Activated naive CD4-positive, alpha-beta T cell treated with anti-CD3 and anti-CD28 coated beads, Interleukin-2, amount 10 ng/mL, durations not matched to agents 7 days and 5 days (primary cell): ENCODE measurements around the gene WDR1.

Experiments
- CTCF ChIA-PET: fragments of 350-600 bp; sonication (Branson Sonifier 250); formaldehyde crosslinking; loops from one replicate; lab custom pipeline; 2021; ENCODE audit warnings: antibody characterized with exemption; lab: Charles Lee
- DNase-seq: peaks from one replicate; pipeline ENCODE4 v3.0.0-alpha.2; 2020
- H3K27ac Mint-ChIP-seq: one replicate; pipeline ENCODE4 v1.8.0; 2021; ENCODE audit warnings: mild to moderate bottlenecking, moderate library complexity, mixed read lengths
- H3K27me3 Mint-ChIP-seq: one replicate; pipeline ENCODE4 v1.8.0; 2021; ENCODE audit warnings: mild to moderate bottlenecking, mixed read lengths
- H3K36me3 Mint-ChIP-seq: one replicate; pipeline ENCODE4 v1.8.0; 2021; ENCODE audit warnings: mixed read lengths
- H3K4me1 Mint-ChIP-seq: one replicate; pipeline ENCODE4 v1.8.0; 2021; ENCODE audit warnings: mixed read lengths
- H3K4me3 Mint-ChIP-seq: one replicate; pipeline ENCODE4 v1.8.0; 2021; ENCODE audit warnings: mild to moderate bottlenecking, moderate library complexity, mixed read lengths
- H3K9me3 Mint-ChIP-seq: one replicate; pipeline ENCODE4 v1.8.0; 2021; ENCODE audit warnings: mixed read lengths

Gene WDR1

GRCh38 chr4:10124167-10124930 lies 7.8 kb upstream of the WDR1 start:
- no peaks in the 10 kb centered on the region for H3K36me3 Mint-ChIP-seq
- no peaks in the 10 kb centered on the region for H3K27me3 Mint-ChIP-seq
- H3K4me1 Mint-ChIP-seq = peaks cover 39% of the 10 kb centered on the region
- CTCF ChIA-PET = interaction anchor here (1.4 to 1.6 kb wide), 2 partner anchors 34 to 36 kb away, joined by 5 to 6 read pairs; no protein-coding TSS in a partner anchor
- H3K9me3 Mint-ChIP-seq = no peaks in the 10 kb centered on the region
- no peak for DNase-seq
- H3K4me3 Mint-ChIP-seq = no peak overlapping the region
- peak overlapping the region; percentile 31 for H3K27ac Mint-ChIP-seq

DNA sequence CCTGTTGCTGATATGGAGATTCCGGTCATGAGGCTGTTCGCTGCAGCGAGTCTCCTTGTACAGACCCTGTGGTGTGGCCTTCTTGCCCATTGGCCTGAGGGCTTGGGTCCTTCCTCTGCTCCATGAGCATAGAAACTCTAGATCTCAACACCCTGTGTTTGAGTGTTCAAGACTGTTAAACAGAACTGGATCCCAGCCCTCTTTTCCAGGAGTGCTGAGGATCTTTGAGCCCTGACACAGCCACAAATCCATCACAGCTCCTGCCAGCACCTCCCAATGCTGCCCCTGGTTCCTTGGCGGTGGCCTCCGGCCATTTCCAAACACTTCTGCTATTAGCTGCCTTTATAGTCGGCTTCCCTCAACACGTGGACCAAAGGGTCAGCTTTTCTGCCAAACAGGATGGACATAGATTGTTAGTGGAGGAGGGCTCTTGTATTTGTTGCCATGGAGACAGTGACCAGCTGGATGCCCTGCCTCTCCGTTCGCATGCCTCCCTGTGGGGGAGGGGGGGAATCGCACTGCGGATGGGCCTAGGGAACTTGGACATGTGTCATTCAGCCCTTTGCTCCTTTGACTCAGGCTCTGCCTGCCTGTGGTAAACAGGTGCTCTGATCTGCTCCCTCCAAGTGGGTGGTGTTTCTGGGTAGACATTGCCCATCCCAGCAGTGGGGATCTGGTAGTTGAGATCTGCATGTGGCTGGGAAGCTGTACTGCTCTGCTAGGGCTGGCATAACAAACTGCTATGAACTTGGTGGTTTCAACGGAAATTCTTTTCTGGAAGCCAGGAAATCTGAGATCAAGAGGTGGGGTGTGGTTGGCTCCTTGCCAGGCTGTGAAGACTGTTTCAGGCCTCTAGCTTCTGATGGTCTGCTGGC lies 6.9 kb upstream of the WDR1 start:
- H3K27ac Mint-ChIP-seq = no peak overlapping the region
- H3K4me1 Mint-ChIP-seq = peaks cover 48% of the 10 kb centered on the region
- H3K9me3 Mint-ChIP-seq = no peaks in the 10 kb centered on the region
- CTCF ChIA-PET = interaction anchor here (0.8 to 1.6 kb wide), 3 partner anchors 10 to 37 kb away, joined by 3 to 6 read pairs (median 5); no protein-coding TSS in a partner anchor
- DNase-seq = peak; percentile 38
- no peaks in the 10 kb centered on the region for H3K36me3 Mint-ChIP-seq
- H3K27me3 Mint-ChIP-seq = no peaks in the 10 kb centered on the region
- no peak overlapping the region for H3K4me3 Mint-ChIP-seq

- CTCF ChIA-PET = interaction anchor here (0.8 kb wide), 1 partner anchor 9 kb away, joined by 3 read pairs; no protein-coding TSS in a partner anchor
- Mint-ChIP-seq H3K36me3 (no peaks in the 10 kb centered on the region), H3K4me3 (no peak overlapping the region), H3K4me1 (peaks cover 59% of the 10 kb centered on the region), H3K27me3 (no peaks in the 10 kb centered on the region), H3K9me3 (no peaks in the 10 kb centered on the region), H3K27ac (no peak overlapping the region)
- DNase-seq = no peak
Measured at GRCh38 chr4:10122236-10122932, 5.8 kb upstream of the WDR1 start.

GRCh38 chr4:10121568-10122208 lies 5.1 kb upstream of the WDR1 start:
- Mint-ChIP-seq H3K4me1 (peaks cover 60% of the 10 kb centered on the region), H3K27ac (no peak overlapping the region), H3K4me3 (no peak overlapping the region), H3K36me3 (no peaks in the 10 kb centered on the region), H3K9me3 (no peaks in the 10 kb centered on the region), H3K27me3 (no peaks in the 10 kb centered on the region)
- CTCF ChIA-PET = interaction anchor here (1.6 kb wide), 1 partner anchor 38 kb away, joined by 14 read pairs; no protein-coding TSS in a partner anchor
- DNase-seq = no peak

GRCh38 chr4:10120943-10121567 lies 4.5 kb upstream of the WDR1 start:
- no peak for DNase-seq
- no peaks in the 10 kb centered on the region for H3K27me3 Mint-ChIP-seq
- CTCF ChIA-PET = interaction anchor here (1.6 kb wide), 1 partner anchor 38 kb away, joined by 14 read pairs; no protein-coding TSS in a partner anchor
- H3K4me1 Mint-ChIP-seq = peaks cover 61% of the 10 kb centered on the region
- no peaks in the 10 kb centered on the region for H3K9me3 Mint-ChIP-seq
- no peak overlapping the region for H3K27ac Mint-ChIP-seq
- peaks cover under 1% of the 10 kb centered on the region for H3K36me3 Mint-ChIP-seq
- no peak overlapping the region for H3K4me3 Mint-ChIP-seq

GRCh38 chr4:10119773-10120172 lies 3.2 kb upstream of the WDR1 start:
- CTCF ChIA-PET = interaction anchor here (1.6 kb wide), 1 partner anchor 40 kb away, joined by 14 read pairs; no protein-coding TSS in a partner anchor

DNA sequence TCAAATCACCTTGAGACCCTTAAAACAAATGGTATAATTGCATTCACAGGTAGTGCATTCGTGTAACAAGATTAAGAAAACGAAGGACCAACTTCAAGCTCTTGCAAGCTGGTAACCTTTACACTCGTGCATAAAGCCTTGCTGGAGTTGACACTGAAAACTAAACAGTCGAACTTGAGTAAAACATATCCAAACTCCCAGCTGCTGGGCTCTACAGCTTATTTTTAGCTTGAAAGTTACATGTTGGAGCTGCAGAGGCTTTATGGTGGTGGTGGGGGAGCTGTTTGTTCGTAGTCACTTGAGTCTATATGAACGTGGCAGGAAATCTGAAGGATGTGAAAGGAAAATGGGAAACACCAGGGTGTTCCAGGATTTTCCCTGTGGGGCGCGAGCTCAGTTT lies 2.7 kb upstream of the WDR1 start:
- CTCF ChIA-PET = interaction anchor here (1.2 kb wide), 1 partner anchor 55 kb away, joined by 3 read pairs; no protein-coding TSS in a partner anchor
- Mint-ChIP-seq H3K36me3 (peaks cover 17% of the 10 kb centered on the region), H3K27ac (peak overlapping the region; percentile 97), H3K9me3 (no peaks in the 10 kb centered on the region), H3K4me1 (peaks cover 69% of the 10 kb centered on the region), H3K4me3 (peak overlapping the region; percentile 18), H3K27me3 (no peaks in the 10 kb centered on the region)
- no peak for DNase-seq

More at GRCh38 chr4:10119773-10120172, 3.2 kb upstream of the WDR1 start:
- no peaks in the 10 kb centered on the region for H3K9me3 Mint-ChIP-seq
- peak overlapping the region; percentile 5 for H3K27ac Mint-ChIP-seq
- H3K36me3 Mint-ChIP-seq = peaks cover 12% of the 10 kb centered on the region
- H3K4me1 Mint-ChIP-seq = peaks cover 69% of the 10 kb centered on the region
- H3K27me3 Mint-ChIP-seq = no peaks in the 10 kb centered on the region
- H3K4me3 Mint-ChIP-seq = no peak overlapping the region
- no peak for DNase-seq

DNA sequence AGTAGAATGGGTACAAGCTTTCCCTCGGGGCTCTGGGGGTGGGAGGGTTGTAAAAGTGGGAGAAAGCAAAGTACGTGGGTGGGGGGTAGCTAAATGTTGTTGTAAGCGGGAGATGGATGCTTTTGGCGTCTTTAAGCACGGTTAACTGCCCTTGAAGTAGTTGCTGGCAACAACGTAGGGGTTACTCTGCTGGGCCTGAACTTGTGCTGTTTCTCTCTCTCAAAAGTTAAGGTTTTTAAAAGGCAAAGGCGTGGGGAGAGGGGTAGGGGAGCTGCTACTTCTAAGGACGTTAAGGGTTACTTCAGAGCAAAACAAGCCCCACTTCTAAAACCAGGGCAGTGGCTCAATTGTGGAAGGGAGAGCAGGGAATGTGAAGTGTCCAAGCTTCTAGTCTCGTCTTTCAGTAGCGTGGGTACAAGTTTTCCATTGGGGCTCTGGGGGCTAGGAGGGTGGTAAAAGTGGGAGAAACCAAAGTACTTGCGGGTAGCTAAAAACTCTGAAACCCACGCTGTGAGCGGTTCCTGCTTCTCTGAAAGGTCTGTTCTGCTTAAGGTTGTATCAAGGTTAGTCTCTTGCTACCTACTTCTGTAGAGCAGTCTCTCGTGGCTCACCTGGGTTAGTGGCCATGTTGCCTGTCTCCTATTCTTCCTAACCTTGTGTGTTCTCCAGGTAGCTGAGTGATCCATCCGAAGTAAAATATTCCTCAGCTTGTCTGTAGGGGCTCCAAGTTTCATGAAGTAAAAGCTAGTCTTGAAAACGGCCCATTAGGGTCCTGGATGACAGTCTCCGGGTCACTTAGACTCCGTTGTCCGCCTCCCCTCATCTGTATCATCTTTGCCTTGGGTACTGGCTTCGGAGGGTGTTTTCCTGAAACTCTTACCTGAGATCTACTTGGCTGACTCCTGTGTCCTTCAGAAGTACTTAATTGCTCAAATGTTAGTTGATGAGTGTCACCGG lies 1.7 kb upstream of the WDR1 start:
- CTCF ChIA-PET = interaction anchor here (0.9 to 2.1 kb wide), 9 partner anchors 8 to 343 kb away, joined by 3 to 9 read pairs (median 3); no protein-coding TSS in a partner anchor
- no peaks in the 10 kb centered on the region for H3K9me3 Mint-ChIP-seq
- H3K4me3 Mint-ChIP-seq = peak overlapping the region; percentile 79
- H3K27ac Mint-ChIP-seq = peak overlapping the region; percentile 97
- no peak for DNase-seq
- H3K36me3 Mint-ChIP-seq = peaks cover 27% of the 10 kb centered on the region
- H3K27me3 Mint-ChIP-seq = no peaks in the 10 kb centered on the region
- H3K4me1 Mint-ChIP-seq = peaks cover 69% of the 10 kb centered on the region

DNA sequence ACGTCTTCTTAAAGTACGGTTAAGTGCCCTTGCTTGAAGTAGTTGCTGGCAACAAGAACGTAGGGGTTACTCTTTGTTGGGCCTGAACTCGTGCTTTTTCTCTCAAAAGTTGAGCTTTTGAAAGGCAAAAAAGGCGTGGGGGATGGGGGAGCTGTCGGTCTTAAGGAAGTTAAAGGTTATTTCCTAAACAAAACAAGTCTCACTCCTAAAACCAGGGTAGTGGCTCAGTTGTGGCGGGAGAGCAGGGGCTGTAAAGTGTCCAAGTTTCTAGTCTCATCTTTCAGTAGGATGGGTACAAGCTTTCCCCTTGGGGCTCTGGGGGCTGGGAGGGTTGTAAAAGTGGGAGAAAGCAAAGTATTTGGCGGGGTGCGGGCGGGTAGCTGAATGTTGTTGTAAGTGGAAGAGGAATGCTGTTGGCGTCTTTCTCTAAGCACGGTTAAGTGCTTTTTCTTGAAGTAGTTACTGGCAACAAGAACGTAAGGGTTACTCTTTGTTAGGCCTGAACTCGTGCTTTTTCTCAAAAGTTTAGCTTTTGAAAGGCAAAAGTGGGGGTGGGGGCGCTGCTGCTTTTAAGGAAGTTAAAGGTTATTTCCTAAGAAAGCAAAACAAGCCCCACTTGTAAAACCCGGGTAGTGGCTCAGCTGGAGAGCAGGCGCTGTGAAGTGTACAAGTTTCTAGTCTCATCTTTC lies 904 bp upstream of the WDR1 start:
- peaks cover 69% of the 10 kb centered on the region for H3K4me1 Mint-ChIP-seq
- H3K9me3 Mint-ChIP-seq = no peaks in the 10 kb centered on the region
- CTCF ChIA-PET = interaction anchor here (0.9 to 2.1 kb wide), 10 partner anchors 9 to 344 kb away, joined by 3 to 9 read pairs (median 4); no protein-coding TSS in a partner anchor
- H3K27ac Mint-ChIP-seq = peak overlapping the region; percentile 97
- DNase-seq = peak; percentile 66
- no peaks in the 10 kb centered on the region for H3K27me3 Mint-ChIP-seq
- H3K36me3 Mint-ChIP-seq = peaks cover 34% of the 10 kb centered on the region
- H3K4me3 Mint-ChIP-seq = peak overlapping the region; percentile 79

DNA sequence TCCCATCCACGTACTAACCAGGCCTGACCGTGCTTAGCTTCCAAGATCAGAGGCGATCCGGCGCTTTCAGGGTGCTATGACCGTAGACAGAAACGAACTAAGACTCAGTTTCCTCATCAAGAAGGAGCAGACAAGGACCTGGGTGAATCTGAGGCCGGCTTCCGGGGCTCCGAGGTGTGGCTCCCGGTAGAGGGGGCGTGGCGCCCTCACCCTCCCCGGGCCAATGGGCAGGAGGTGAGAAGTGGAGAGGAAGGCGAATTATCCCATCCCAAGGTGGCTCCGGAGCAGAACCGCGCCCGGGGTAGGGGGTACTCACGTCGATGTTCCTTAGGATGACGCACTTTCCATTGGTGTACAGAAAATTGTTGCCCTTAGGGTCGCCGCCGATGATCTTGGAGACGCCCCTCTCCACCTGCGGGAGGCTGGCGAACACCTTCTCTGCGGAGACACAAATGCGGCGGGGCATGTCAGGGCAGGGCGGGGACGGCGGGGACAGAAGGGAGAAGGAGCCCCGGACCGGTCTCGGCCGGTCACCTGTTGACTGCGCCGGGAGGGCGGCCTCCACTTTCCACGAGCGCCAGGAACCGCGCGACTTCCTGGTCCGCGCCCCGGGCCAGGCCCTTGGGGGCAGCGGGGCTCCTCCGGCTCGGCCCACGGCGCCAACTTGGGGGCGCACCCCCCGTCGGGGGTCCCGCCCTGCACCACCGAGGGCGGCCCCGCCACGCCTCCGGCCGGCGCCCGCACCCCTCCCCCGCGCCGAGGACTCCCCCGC lies 616 bp downstream of the WDR1 start:
- peaks cover 49% of the 10 kb centered on the region for H3K36me3 Mint-ChIP-seq
- peak overlapping the region; percentile 95 for H3K4me3 Mint-ChIP-seq
- H3K27me3 Mint-ChIP-seq = no peaks in the 10 kb centered on the region
- H3K4me1 Mint-ChIP-seq = peaks cover 77% of the 10 kb centered on the region
- peak; percentile 86 for DNase-seq
- H3K27ac Mint-ChIP-seq = peak overlapping the region; percentile 92
- no peaks in the 10 kb centered on the region for H3K9me3 Mint-ChIP-seq
- CTCF ChIA-PET = interaction anchor here (1.4 kb wide), 1 partner anchor 20 kb away, joined by 3 read pairs; no protein-coding TSS in a partner anchor

DNA sequence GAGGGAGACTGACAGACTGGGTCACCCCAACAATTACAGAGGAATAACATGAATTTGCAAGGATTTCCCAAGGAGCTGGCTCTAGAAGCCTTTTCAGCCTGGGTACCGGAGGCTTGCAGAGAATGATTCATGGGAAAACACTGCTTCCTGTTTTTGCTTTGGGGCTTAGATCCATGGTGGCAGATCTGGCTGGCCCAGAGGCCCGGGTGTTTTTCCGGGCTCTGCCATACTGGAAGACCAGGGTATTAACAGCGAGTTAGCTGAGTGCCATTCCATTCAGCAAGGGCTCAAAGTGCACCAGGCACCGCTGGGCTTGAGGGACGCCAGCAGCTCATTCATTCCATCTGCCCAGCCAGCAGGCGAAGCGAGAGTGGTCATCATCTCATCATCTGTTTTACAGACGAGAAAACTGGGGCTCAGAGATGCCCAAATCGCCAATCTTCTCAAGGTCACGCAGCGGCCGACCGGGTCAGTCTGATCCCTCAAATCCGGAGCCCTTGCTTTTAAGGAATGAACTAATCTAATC lies 1.3 kb downstream of the WDR1 start:
- H3K36me3 Mint-ChIP-seq = peaks cover 55% of the 10 kb centered on the region
- CTCF ChIA-PET = interaction anchor here (1.4 kb wide), 1 partner anchor 19 kb away, joined by 3 read pairs; no protein-coding TSS in a partner anchor
- peak overlapping the region; percentile 92 for H3K27ac Mint-ChIP-seq
- no peaks in the 10 kb centered on the region for H3K9me3 Mint-ChIP-seq
- H3K27me3 Mint-ChIP-seq = no peaks in the 10 kb centered on the region
- H3K4me3 Mint-ChIP-seq = peak overlapping the region; percentile 95
- H3K4me1 Mint-ChIP-seq = peaks cover 79% of the 10 kb centered on the region
- DNase-seq = no peak
